H1 (cell line): ENCODE data around the gene HSF5. TPM values are rescaled to one million over a fixed set of nuclear protein-coding genes. Genes with fewer than 3 reads are reported as not detected.

Experiments
- CTCF ChIA-PET: fragments of 300-600 bp; sonication (Branson Sonifier 250); formaldehyde crosslinking; loops from one replicate; lab custom pipeline; 2021; ENCODE audit not compliant: partially characterized antibody; lab: Charles Lee
- POLR2A ChIA-PET: fragments of 300-600 bp; sonication (Branson Sonifier 250); formaldehyde crosslinking; loops from one replicate; lab custom pipeline; 2021; ENCODE audit warnings: inconsistent platforms; ENCODE audit not compliant: partially characterized antibody; lab: Charles Lee
- DNase-seq, 2 experiments: peaks; one replicate each; pipeline versions ENCODE4 v3.0.0 to v3.0.0-alpha.2; 2010 to 2022; ENCODE audit warnings: low spot score in 2 of 2, low read depth in 1 of 2, mixed read lengths in 1 of 2
- FAIRE-seq: peaks from 2 replicates; lab custom pipeline; 2011; peaks lifted over from hg19 to GRCh38; lab: Jason Lieb, UNC
- H2AFZ ChIP-seq: 2 replicates; pipeline ENCODE4 v1.8.1; 2012; ENCODE audit warnings: low read length, inconsistent platforms
- H2AK5ac ChIP-seq: 2 replicates; pipeline ENCODE4 v1.6.1; 2013; ENCODE audit warnings: low read depth, low read length
- H2BK120ac ChIP-seq: replicated peaks from 2 replicates; pipeline ENCODE3; 2013; ENCODE audit warnings: low read depth, low read length, inconsistent platforms
- H2BK12ac ChIP-seq: 2 replicates; pipeline ENCODE4 v1.6.1; 2013; ENCODE audit warnings: low read depth, low read length
- H2BK15ac ChIP-seq: 2 replicates; pipeline ENCODE4 v1.6.1; 2013; ENCODE audit warnings: low read length
- H2BK20ac ChIP-seq: 2 replicates; pipeline ENCODE4 v1.6.1; 2013; ENCODE audit warnings: low read length
- H2BK5ac ChIP-seq: 2 replicates; pipeline ENCODE4 v1.6.1; 2013; ENCODE audit warnings: low read depth, low read length
- H3K14ac ChIP-seq: 2 replicates; pipeline ENCODE4 v1.6.1; 2013; ENCODE audit warnings: inconsistent platforms; ENCODE audit not compliant: insufficient read length
- H3K18ac ChIP-seq: 2 replicates; pipeline ENCODE4 v1.6.1; 2013; ENCODE audit warnings: low read length; ENCODE audit errors: extremely low read depth
- H3K23ac ChIP-seq: 2 replicates; pipeline ENCODE4 v1.6.1; 2013; ENCODE audit warnings: inconsistent platforms; ENCODE audit not compliant: insufficient read length
- H3K23me2 ChIP-seq: 2 replicates; pipeline ENCODE4 v1.6.1; 2013; ENCODE audit warnings: low read depth, low read length
- H3K27ac ChIP-seq: 2 replicates; pipeline ENCODE4 v1.6.1; 2011; ENCODE audit warnings: low read depth, low read length, inconsistent platforms
- H3K27me3 ChIP-seq, 4 experiments: replicated peaks in 1 of 4; 1 replicate in 1 of 4; 2 replicates in 3 of 4; pipeline versions ENCODE4 v1.6.1 to v1.8.1; 2011 to 2013; ENCODE audit warnings: low read length in 3 of 4, mild to moderate bottlenecking in 3 of 4, inconsistent platforms in 2 of 4, mixed read lengths in 2 of 4, moderate library complexity in 1 of 4; ENCODE audit not compliant: control insufficient read depth in 3 of 4, insufficient read depth in 3 of 4; ENCODE audit errors: extremely low read depth in 1 of 4
- H3K36me3 ChIP-seq, 4 experiments: 2 replicates each; pipeline versions ENCODE4 v1.6.1 to v1.8.1; 2011 to 2013; ENCODE audit warnings: mild to moderate bottlenecking in 4 of 4, low read length in 3 of 4, moderate library complexity in 2 of 4, control low read depth in 1 of 4, inconsistent platforms in 1 of 4; ENCODE audit not compliant: insufficient read depth in 4 of 4, control insufficient read depth in 2 of 4
- H3K4ac ChIP-seq: replicated peaks from 2 replicates; pipeline ENCODE3; 2013; ENCODE audit warnings: low read length, low read depth, mixed read lengths, inconsistent platforms; ENCODE audit not compliant: insufficient read length
- H3K4me1 ChIP-seq, 4 experiments: replicated peaks in 1 of 4; 1 replicate in 1 of 4; 2 replicates in 3 of 4; pipeline versions ENCODE4 v1.6.1 to v1.8.1; 2011 to 2013; ENCODE audit warnings: low read length in 3 of 4, inconsistent platforms in 2 of 4, mixed read lengths in 1 of 4; ENCODE audit not compliant: insufficient read depth in 4 of 4, control insufficient read depth in 3 of 4
- H3K4me2 ChIP-seq, 2 experiments: 2 replicates each; pipeline versions ENCODE4 v1.6.1 to v1.8.1; 2011 to 2013; ENCODE audit warnings: low read depth in 2 of 2, low read length in 2 of 2, control low read depth in 1 of 2, inconsistent platforms in 1 of 2, mild to moderate bottlenecking in 1 of 2; ENCODE audit not compliant: insufficient read depth in 1 of 2
- H3K4me3 ChIP-seq, 4 experiments: fragments of 200-600, 300-600 bp in 1 of 4; sonication (generic), shearing (Covaris generic), sonication (Bioruptor Twin) in 1 of 4; 2 replicates each; pipeline versions ENCODE4 v1.5.1 to v1.8.1; 2011 to 2016; ENCODE audit warnings: low read length in 4 of 4, low read depth in 3 of 4, control low read depth in 2 of 4, inconsistent platforms in 2 of 4, mild to moderate bottlenecking in 2 of 4, mixed read lengths in 1 of 4, moderate library complexity in 1 of 4; ENCODE audit not compliant: insufficient read depth in 2 of 4; ENCODE audit errors: extremely low read depth in 1 of 4
- H3K56ac ChIP-seq: replicated peaks from 2 replicates; pipeline ENCODE3; 2013; ENCODE audit warnings: low read depth, mild to moderate bottlenecking, mixed read lengths, low read length, inconsistent platforms; ENCODE audit not compliant: insufficient read length
- H3K79me1 ChIP-seq: 2 replicates; pipeline ENCODE4 v1.6.1; 2013; ENCODE audit warnings: low read depth, low read length, control low read depth
- H3K79me2 ChIP-seq, 2 experiments: 2 replicates each; pipeline versions ENCODE4 v1.6.1 to v1.8.1; 2012 to 2013; ENCODE audit warnings: low read length in 2 of 2, mild to moderate bottlenecking in 2 of 2, inconsistent platforms in 1 of 2; ENCODE audit not compliant: insufficient read depth in 2 of 2, control insufficient read depth in 1 of 2
- H3K9ac ChIP-seq, 4 experiments: replicated peaks in 1 of 4; 1 replicate in 1 of 4; 2 replicates in 3 of 4; pipeline versions ENCODE4 v1.6.1 to v1.8.1; 2011 to 2013; ENCODE audit warnings: low read depth in 3 of 4, low read length in 3 of 4, control low read depth in 2 of 4, mild to moderate bottlenecking in 2 of 4, moderate library complexity in 2 of 4, inconsistent platforms in 1 of 4; ENCODE audit errors: extremely low read depth in 1 of 4
- H3K9me3 ChIP-seq, 2 experiments: 2 replicates each; pipeline versions ENCODE4 v1.6.1 to v1.8.1; 2012 to 2013; ENCODE audit warnings: mild to moderate bottlenecking in 2 of 2, moderate library complexity in 2 of 2, control low read depth in 1 of 2, inconsistent platforms in 1 of 2, low read depth in 1 of 2, low read length in 1 of 2, mixed read lengths in 1 of 2; ENCODE audit not compliant: insufficient read depth in 2 of 2
- H4K20me1 ChIP-seq, 2 experiments: replicated peaks in 1 of 2; 2 replicates each; pipeline versions ENCODE3 to v1.8.1; 2011 to 2013; ENCODE audit warnings: inconsistent platforms in 2 of 2, low read length in 2 of 2, mild to moderate bottlenecking in 1 of 2; ENCODE audit not compliant: insufficient read depth in 2 of 2, control insufficient read depth in 1 of 2
- H4K5ac ChIP-seq: 2 replicates; pipeline ENCODE4 v1.6.1; 2013; ENCODE audit warnings: low read length, low read depth, mixed read lengths, inconsistent platforms; ENCODE audit not compliant: insufficient read length
- H4K8ac ChIP-seq: 2 replicates; pipeline ENCODE4 v1.8.0; 2013; ENCODE audit warnings: mild to moderate bottlenecking, moderate library complexity, low read length, inconsistent platforms; ENCODE audit not compliant: insufficient read depth; ENCODE audit errors: extremely low read depth
- H4K91ac ChIP-seq: replicated peaks from 2 replicates; pipeline ENCODE3; 2013; ENCODE audit warnings: low read length, mixed read lengths, inconsistent platforms; ENCODE audit not compliant: insufficient read length
- BCL11A ChIP-seq, 2 experiments: IDR thresholded peaks; one replicate each; pipeline ENCODE4 v1.6.1; 2011; ENCODE audit warnings: low read depth in 2 of 2, low read length in 2 of 2, mild to moderate bottlenecking in 2 of 2
- BRCA1 ChIP-seq: IDR thresholded peaks from 2 replicates; pipeline ENCODE4 v1.6.1; 2012; ENCODE audit warnings: low read depth, low read length, improper control_type of control experiment
- CHD1 ChIP-seq: IDR thresholded peaks from 2 replicates; pipeline ENCODE4 v1.6.1; 2012; ENCODE audit warnings: low read depth, low read length, improper control_type of control experiment
- CHD2 ChIP-seq: IDR thresholded peaks from 2 replicates; pipeline ENCODE4 v1.6.1; 2012; ENCODE audit warnings: low read length, improper control_type of control experiment
- EGR1 ChIP-seq: IDR thresholded peaks from 2 replicates; pipeline ENCODE4 v1.6.1; 2011; ENCODE audit warnings: low read depth, low read length, borderline replicate concordance
- GTF2F1 ChIP-seq: IDR thresholded peaks from 2 replicates; pipeline ENCODE4 v1.6.1; 2012; ENCODE audit warnings: low read depth, low read length, improper control_type of control experiment, borderline replicate concordance
- KDM5A ChIP-seq: fragments of 200-600 bp; IDR thresholded peaks from 2 replicates; pipeline ENCODE4 v1.7.1; 2012; ENCODE audit warnings: mild to moderate bottlenecking, low read length, inconsistent platforms, mixed read lengths
- MAFK ChIP-seq: IDR thresholded peaks from 2 replicates; pipeline ENCODE4 v1.6.1; 2012; ENCODE audit warnings: low read depth, mild to moderate bottlenecking, improper control_type of control experiment, low read length
- NANOG ChIP-seq: IDR thresholded peaks from 2 replicates; pipeline ENCODE4 v1.6.1; 2011; ENCODE audit warnings: low read length, low read depth, mild to moderate bottlenecking, inconsistent platforms; ENCODE audit not compliant: insufficient read depth, poor library complexity, severe bottlenecking
- NRF1 ChIP-seq: IDR thresholded peaks from 2 replicates; pipeline ENCODE4 v1.6.1; 2011; ENCODE audit warnings: mild to moderate bottlenecking, low read depth, low read length, improper control_type of control experiment
- PHF8 ChIP-seq: fragments of 200-600 bp; sonication (generic); conservative IDR thresholded peaks from 2 replicates; pipeline ENCODE4 v1.7.1; 2012; ENCODE audit warnings: low read depth, mild to moderate bottlenecking, inconsistent platforms, low read length, moderate library complexity
- SP1 ChIP-seq: IDR thresholded peaks from 2 replicates; pipeline ENCODE4 v1.6.1; 2011; ENCODE audit warnings: low read depth, low read length
- SUZ12 ChIP-seq: fragments of 200-600 bp; sonication (generic); IDR thresholded peaks from 2 replicates; pipeline ENCODE4 v1.6.1; 2012; ENCODE audit warnings: mild to moderate bottlenecking, inconsistent platforms, low read length, moderate library complexity, mixed read lengths
- WGBS, 2 experiments: shearing (Covaris generic) in 1 of 2; methylation state at CpG; one replicate each; pipeline versions ENCODE4 v1.1.6 to v1.1.7; 2013 to 2015; ENCODE audit warnings: low lambda C conversion rate in 2 of 2, mixed read lengths in 2 of 2, inconsistent platforms in 1 of 2, low coverage in 1 of 2, missing lambda C conversion rate in 1 of 2; ENCODE audit not compliant: insufficient replicate concordance in 2 of 2, insufficient coverage in 1 of 2, insufficient read length in 1 of 2; ENCODE audit errors: extremely low coverage in 1 of 2, missing lambda C conversion rate in 1 of 2; 5-methylcytosine and 5-hydroxymethylcytosine counted together
- polyA plus RNA-seq, 7 experiments: library from polyadenylated mRNA; depleted of rRNA in 3 of 7; stranded (reverse) in 5 of 7; unstranded in 2 of 7; fragments of >200 nt in 5 of 7; fragments of 200-250 nt in 2 of 7; gene quantifications; 1 replicate in 5 of 7; 2 replicates in 1 of 7; 4 replicates in 1 of 7; pipeline versions ENCODE4 v1.2.1 to v1.2.3, GENCODE V29; 2011 to 2013; ENCODE audit warnings: missing spikeins in 2 of 7, mixed read lengths in 2 of 7
- total RNA-seq: library from RNA; stranded (reverse); fragmentation: NEBNext Ultra II Directional; extraction: Animal tissue kit (Norgen Biotek cat#: 25700); gene quantifications from 2 replicates; pipeline ENCODE4 v1.2.1, GENCODE V29; 2021
- TF ChIP-seq, protein P1 (sequence below): IDR thresholded peaks from 2 replicates; pipeline ENCODE4 v1.6.1; 2011; ENCODE audit warnings: low read depth, mild to moderate bottlenecking, low read length; ENCODE audit not compliant: insufficient read depth

Gene HSF5
- total and polyA plus RNA-seq, 2 of the 8 experiments (the other 6 are each of a cell fraction or from before 2014, with no cell fraction given) = not detected

DNA sequence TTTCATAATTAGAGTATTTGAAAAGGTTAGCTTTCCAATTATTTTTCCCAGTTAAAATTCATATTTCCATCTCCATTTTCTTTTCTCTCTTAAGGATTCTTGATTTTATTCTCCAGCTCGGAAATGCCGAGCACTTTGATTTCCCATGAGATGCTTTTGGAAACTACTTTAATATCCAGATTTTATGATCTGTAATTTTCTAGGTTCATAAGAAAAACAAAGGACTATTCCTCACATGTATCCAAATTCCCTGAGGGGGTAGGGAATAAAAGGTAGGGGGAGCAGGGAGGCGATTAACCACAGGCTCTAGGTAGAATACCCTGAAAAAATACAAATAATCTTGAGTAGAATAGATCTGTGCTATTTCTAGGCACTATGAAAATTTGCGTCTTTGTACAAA, 71.8 kb downstream of the HSF5 start:
- 78% methylated on average over 4 of the region's 4 CpGs; no CpG with 5 or more reads in 1 of the 2 experiments for WGBS, 2 experiments
- FAIRE-seq (no peak), DNase-seq (no peak)
- no peaks in the 10 kb centered on the region; a peak in 1 of 7 replicates for H3K4me1 ChIP-seq
- H3K23me2 ChIP-seq = no peaks in the 10 kb centered on the region; the same call in 1 of the 2 replicates
- H2BK5ac ChIP-seq = no peak overlapping the region
- ChIA-PET POLR2A (interaction anchor here (1.2 to 2.5 kb wide), 8 partner anchors 8 to 132 kb away, joined by 3 to 14 read pairs (median 4); partner anchors contain the start of gene SUPT4H1), CTCF (interaction anchor here (0.5 to 3.4 kb wide), 13 partner anchors 10 to 130 kb away, joined by 3 to 19 read pairs (median 9); partner anchors contain the start of gene SUPT4H1)
- no peak overlapping the region for H3K27ac ChIP-seq
- no peak overlapping the region for H3K9ac ChIP-seq
- peak overlapping the region; percentile 64 to 74 for H3K4me2 ChIP-seq
- H2BK20ac ChIP-seq = no peak overlapping the region
- no peak overlapping the region for H2BK12ac ChIP-seq
- no peaks in the 10 kb centered on the region for H3K27me3 ChIP-seq
- no peaks in the 10 kb centered on the region for H3K36me3 ChIP-seq
- no peaks in the 10 kb centered on the region for H3K79me1 ChIP-seq
- no peak overlapping the region for H2AK5ac ChIP-seq
- peak overlapping the region in 3 of 4 experiments; percentile 42 to 70 (median 43); a peak in 6 of 8 replicates for H3K4me3 ChIP-seq
- H3K18ac ChIP-seq = no peak overlapping the region
- no peaks in the 10 kb centered on the region for H4K20me1 ChIP-seq
- no peak overlapping the region for H3K4ac ChIP-seq
- H2BK120ac ChIP-seq = no peak overlapping the region
- no peak overlapping the region for H4K5ac ChIP-seq
- no peak overlapping the region for H3K14ac ChIP-seq
- no peak overlapping the region for H4K91ac ChIP-seq
- H3K23ac ChIP-seq = no peak overlapping the region
- no peak overlapping the region for H3K56ac ChIP-seq
- H2BK15ac ChIP-seq = no peak overlapping the region
- no peak overlapping the region for H2AFZ ChIP-seq
- no peaks in the 10 kb centered on the region for H3K79me2 ChIP-seq
- no peak overlapping the region for H4K8ac ChIP-seq
- H3K9me3 ChIP-seq = no peaks in the 10 kb centered on the region
- no peak for TF ChIP-seq PHF8
- TF ChIP-seq BCL11A (IDR thresholded peaks at IDR 0.05; ENCODE audit: low read depth in 2 of 2, low read length in 2 of 2) = no peak
- TF ChIP-seq GTF2F1 = no peak
- no peak for TF ChIP-seq NRF1
- TF ChIP-seq SUZ12 = no peak
- TF ChIP-seq, protein P1, sequence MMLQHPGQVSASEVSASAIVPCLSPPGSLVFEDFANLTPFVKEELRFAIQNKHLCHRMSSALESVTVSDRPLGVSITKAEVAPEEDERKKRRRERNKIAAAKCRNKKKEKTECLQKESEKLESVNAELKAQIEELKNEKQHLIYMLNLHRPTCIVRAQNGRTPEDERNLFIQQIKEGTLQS = no peak
- TF ChIP-seq SP1 = no peak
- TF ChIP-seq NANOG = no peak
- TF ChIP-seq EGR1 = no peak
- no peak for TF ChIP-seq CHD1
- no peak for TF ChIP-seq MAFK
- TF ChIP-seq CHD2 = no peak
- TF ChIP-seq BRCA1 = no peak
- TF ChIP-seq KDM5A = no peak
